ENCODE results near the gene INTS1. TPM values are rescaled to one million over a fixed set of nuclear protein-coding genes. Genes with fewer than 3 reads are reported as not detected.

INTS1 gene
- total RNA-seq, 1 donor from 2014 or later = 134 TPM

DNA sequence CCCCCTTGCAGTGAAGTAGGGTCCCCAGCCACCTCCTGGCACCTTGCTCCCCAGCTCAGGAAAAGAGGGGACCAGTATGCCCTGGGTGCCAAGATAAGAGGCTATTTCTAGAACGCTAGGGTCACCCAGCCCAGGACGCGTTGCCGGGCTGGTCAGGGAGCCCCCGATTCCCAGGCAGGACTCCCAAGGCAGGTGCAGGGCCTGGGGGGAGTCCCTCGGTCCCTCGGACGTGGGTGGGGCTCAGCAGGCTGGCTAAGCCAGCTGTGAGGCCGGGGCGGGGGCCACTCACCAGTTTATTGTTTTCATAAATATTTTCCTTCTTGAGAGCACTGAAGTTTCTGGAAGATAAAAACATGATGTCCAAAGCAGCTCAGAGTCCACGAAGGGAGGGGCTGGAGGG lies 54.2 kb downstream of the INTS1 start:
- Mint-ChIP-seq H3K27me3 (no peaks in the 10 kb centered on the region), H3K36me3 (no peaks in the 10 kb centered on the region), H3K9me3 (no peaks in the 10 kb centered on the region), H3K27ac (no peak overlapping the region), H3K4me1 (ENCODE audit: unreplicated experiment) (peaks cover 4% of the 10 kb centered on the region), H3K4me3 (no peak overlapping the region)
- no peak for TF ChIP-seq CTCF (conservative IDR thresholded peaks at IDR 0.05)
- DNase-seq (ENCODE audit: extremely low spot score, unreplicated experiment) = no peak

- peaks cover 4% of the 10 kb centered on the region for H3K4me1 Mint-ChIP-seq (ENCODE audit: unreplicated experiment)
- no peak overlapping the region for H3K27ac Mint-ChIP-seq
- no peak for DNase-seq (ENCODE audit: extremely low spot score, unreplicated experiment)
- no peaks in the 10 kb centered on the region for H3K36me3 Mint-ChIP-seq
- no peak overlapping the region for H3K4me3 Mint-ChIP-seq
- TF ChIP-seq CTCF (conservative IDR thresholded peaks at IDR 0.05) = no peak
- H3K9me3 Mint-ChIP-seq = no peaks in the 10 kb centered on the region
- H3K27me3 Mint-ChIP-seq = no peaks in the 10 kb centered on the region
These were observed 54.7 kb downstream of the INTS1 start for GRCh38 chr7:1449501-1449900.

DNA sequence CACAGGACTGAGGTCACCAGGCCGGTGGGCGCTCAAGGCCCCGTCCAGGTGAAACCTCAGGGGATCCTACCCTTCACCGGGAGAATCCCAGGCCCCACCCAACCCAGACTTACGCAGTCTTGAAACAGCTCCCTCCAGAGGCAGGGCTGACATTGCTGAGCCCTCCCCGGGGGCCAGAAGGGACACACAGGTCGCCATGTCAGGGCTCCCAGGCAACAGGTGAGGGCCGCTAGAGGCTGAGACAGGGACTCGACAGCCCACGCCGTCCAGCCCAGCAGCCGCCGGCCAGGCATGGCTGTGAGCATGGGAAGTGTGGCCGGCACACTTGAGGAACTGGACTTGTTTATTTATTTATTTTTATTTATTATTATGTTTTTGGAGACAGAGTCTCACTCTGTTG lies 55.2 kb downstream of the INTS1 start:
- Mint-ChIP-seq H3K9me3 (no peaks in the 10 kb centered on the region), H3K4me1 (ENCODE audit: unreplicated experiment) (peaks cover 4% of the 10 kb centered on the region), H3K27me3 (no peaks in the 10 kb centered on the region), H3K27ac (no peak overlapping the region), H3K4me3 (no peak overlapping the region), H3K36me3 (no peaks in the 10 kb centered on the region)
- no peak for DNase-seq (ENCODE audit: extremely low spot score, unreplicated experiment)
- no peak for TF ChIP-seq CTCF (conservative IDR thresholded peaks at IDR 0.05)

DNA sequence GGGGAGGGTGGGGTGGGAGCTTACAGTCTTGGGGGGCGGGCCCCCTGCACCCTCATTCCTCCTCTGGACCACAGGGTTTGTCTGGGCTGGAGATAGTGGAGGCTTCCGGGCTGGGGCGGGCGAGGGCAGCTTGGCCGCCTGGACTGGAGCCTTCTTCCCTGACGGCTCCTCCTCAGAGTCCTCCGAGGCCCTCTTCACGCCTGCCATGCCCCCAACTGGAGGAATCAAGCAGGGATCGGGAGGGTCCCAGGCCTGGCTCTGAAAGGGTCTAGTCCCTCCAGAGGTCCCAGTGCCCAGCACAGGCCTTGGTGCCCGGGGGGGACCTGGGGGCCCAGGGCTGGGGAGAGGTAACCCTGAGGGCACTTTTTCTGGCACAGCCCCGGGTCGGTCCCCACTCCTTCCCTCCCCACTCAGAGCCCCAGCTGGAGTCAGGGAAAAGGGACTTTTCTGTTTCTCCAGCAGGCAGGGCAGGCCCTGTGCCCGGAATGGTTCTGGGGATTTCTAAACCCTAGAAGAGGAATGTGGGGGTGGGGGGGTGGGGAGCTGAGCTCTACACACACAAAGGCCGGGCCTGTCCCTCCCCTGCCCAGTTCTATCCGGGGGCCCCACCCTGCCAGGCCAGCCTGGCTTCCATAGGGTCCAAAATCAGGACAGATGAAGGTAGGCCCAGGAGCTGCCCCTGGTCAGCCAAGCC lies 56.5 kb downstream of the INTS1 start:
- no peaks in the 10 kb centered on the region for H3K36me3 Mint-ChIP-seq
- no peak for DNase-seq (ENCODE audit: extremely low spot score, unreplicated experiment)
- H3K27ac Mint-ChIP-seq = no peak overlapping the region
- no peak overlapping the region for H3K4me3 Mint-ChIP-seq
- H3K9me3 Mint-ChIP-seq = no peaks in the 10 kb centered on the region
- TF ChIP-seq CTCF (conservative IDR thresholded peaks at IDR 0.05) = no peak
- H3K4me1 Mint-ChIP-seq (ENCODE audit: unreplicated experiment) = peaks cover 4% of the 10 kb centered on the region
- no peaks in the 10 kb centered on the region for H3K27me3 Mint-ChIP-seq

GRCh38 chr7:1447112-1447511 lies 57.1 kb downstream of the INTS1 start:
- no peak for DNase-seq (ENCODE audit: extremely low spot score, unreplicated experiment)
- Mint-ChIP-seq H3K36me3 (no peaks in the 10 kb centered on the region), H3K27me3 (no peaks in the 10 kb centered on the region), H3K4me3 (no peak overlapping the region), H3K27ac (no peak overlapping the region), H3K9me3 (no peaks in the 10 kb centered on the region), H3K4me1 (ENCODE audit: unreplicated experiment) (no peaks in the 10 kb centered on the region)
- no peak for TF ChIP-seq CTCF (conservative IDR thresholded peaks at IDR 0.05)
